B cell (primary cell): ENCODE measurements around the gene TMEM255B. TPM values are rescaled to one million over a fixed set of nuclear protein-coding genes. Genes with fewer than 3 reads are reported as not detected.

Experiments used
- ATAC-seq: fragments of 200-7000 bp; cut with Tn5 transposase; one replicate; pipeline ENCODE4 v1.10.0; 2021; ENCODE audit warnings: low read depth, mild to moderate bottlenecking, moderate number of reproducible peaks, moderate library complexity
- CTCF ChIA-PET: fragments of 350-600 bp; sonication (Branson Sonifier 250); formaldehyde crosslinking; loops from one replicate; lab custom pipeline; 2021; ENCODE audit warnings: antibody characterized with exemption, inconsistent platforms; lab: Charles Lee
- POLR2A ChIA-PET: fragments of 350-600 bp; sonication (Branson Sonifier 250); formaldehyde crosslinking; loops from one replicate; lab custom pipeline; 2021; ENCODE audit warnings: antibody characterized with exemption; lab: Charles Lee
- DNase-seq: peaks from one replicate; pipeline ENCODE4 v3.0.0; 2013
- H2AFZ ChIP-seq: 2 replicates; pipeline ENCODE4 v1.6.1; 2012; ENCODE audit warnings: mild to moderate bottlenecking, low read depth, low read length; ENCODE audit not compliant: insufficient read depth, poor library complexity, severe bottlenecking
- H3K27ac ChIP-seq, 2 donors: 1 replicate in 1 of 2; 2 replicates in 1 of 2; pipeline ENCODE4 v1.5.1; 2012 to 2013; ENCODE audit warnings: low read length in 2 of 2, mild to moderate bottlenecking in 2 of 2, moderate library complexity in 1 of 2
- H3K27me3 ChIP-seq, 4 experiments: fragments of 200-600 bp in 1 of 4; sonication (generic) in 1 of 4; replicated peaks in 1 of 4; 1 replicate in 2 of 4; 2 replicates in 2 of 4; pipeline versions ENCODE4 v1.6.1 to v1.7.0; 2013 to 2016; ENCODE audit warnings: low read length in 3 of 4, mild to moderate bottlenecking in 2 of 4, mixed read lengths in 1 of 4, moderate library complexity in 1 of 4; ENCODE audit not compliant: insufficient read depth in 4 of 4, control insufficient read depth in 3 of 4; ENCODE audit errors: control extremely low read depth in 1 of 4
- H3K36me3 ChIP-seq, 2 experiments: replicated peaks in 1 of 2; 1 replicate in 1 of 2; 2 replicates in 1 of 2; pipeline versions ENCODE4 v1.6.1 to v1.7.1; 2013; ENCODE audit warnings: low read length in 1 of 2; ENCODE audit not compliant: insufficient read depth in 2 of 2, control insufficient read depth in 1 of 2; ENCODE audit errors: control extremely low read depth in 1 of 2, extremely low read depth in 1 of 2
- H3K4me1 ChIP-seq, 2 donors: fragments of 200-600 bp in 1 of 2; sonication (generic) in 1 of 2; 1 replicate in 1 of 2; 2 replicates in 1 of 2; pipeline versions ENCODE4 v1.5.1 to v1.6.1; 2013 to 2017; ENCODE audit warnings: low read length in 2 of 2; ENCODE audit not compliant: control insufficient read depth in 2 of 2, insufficient read depth in 2 of 2
- H3K4me2 ChIP-seq: replicated peaks from 2 replicates; pipeline ENCODE3; 2012; ENCODE audit warnings: mild to moderate bottlenecking, low read depth, low read length; ENCODE audit not compliant: poor library complexity, severe bottlenecking
- H3K4me3 ChIP-seq, 5 experiments: fragments of 200-600 bp in 1 of 5; sonication (generic) in 1 of 5; 1 replicate in 3 of 5; 2 replicates in 2 of 5; pipeline versions ENCODE4 v1.5.1 to v1.7.0; 2011 to 2016; ENCODE audit warnings: low read length in 4 of 5, mild to moderate bottlenecking in 4 of 5, low read depth in 2 of 5, control low read depth in 1 of 5, moderate library complexity in 1 of 5; ENCODE audit not compliant: insufficient read depth in 1 of 5; ENCODE audit errors: control extremely low read depth in 1 of 5, extremely low read depth in 1 of 5
- H3K79me2 ChIP-seq: fragments of 200-600 bp; sonication (generic); one replicate; pipeline ENCODE4 v1.6.0; 2016; ENCODE audit warnings: low read length; ENCODE audit not compliant: control insufficient read depth, insufficient read depth
- H3K9ac ChIP-seq: fragments of 200-600 bp; sonication (generic); 2 replicates; pipeline ENCODE4 v1.6.1; 2017; ENCODE audit warnings: mild to moderate bottlenecking, low read length, moderate library complexity
- H3K9me3 ChIP-seq, 3 donors: one replicate each; pipeline versions ENCODE4 v1.6.1 to v1.7.1; 2013; ENCODE audit warnings: low read length in 2 of 3; ENCODE audit not compliant: control insufficient read depth in 2 of 3, insufficient read depth in 1 of 3; ENCODE audit errors: control extremely low read depth in 1 of 3
- H4K20me1 ChIP-seq: 2 replicates; pipeline ENCODE4 v1.6.0; 2012; ENCODE audit warnings: mild to moderate bottlenecking, low read length; ENCODE audit not compliant: insufficient read depth, control insufficient read depth, poor library complexity, severe bottlenecking
- H3K27ac Mint-ChIP-seq: one replicate; pipeline ENCODE4 v1.8.0; 2021; ENCODE audit warnings: mixed read lengths
- H3K27me3 Mint-ChIP-seq: one replicate; pipeline ENCODE4 v1.8.0; 2021; ENCODE audit warnings: mixed read lengths
- H3K4me1 Mint-ChIP-seq: one replicate; pipeline ENCODE4 v1.8.0; 2021; ENCODE audit warnings: mixed read lengths
- H3K4me3 Mint-ChIP-seq: one replicate; pipeline ENCODE4 v1.8.0; 2021; ENCODE audit warnings: mixed read lengths
- H3K9me3 Mint-ChIP-seq: one replicate; pipeline ENCODE4 v1.8.0; 2022; ENCODE audit warnings: mixed read lengths; ENCODE audit not compliant: insufficient read depth
- CTCF ChIP-seq: fragments of 200-600 bp; IDR thresholded peaks from one replicate; pipeline ENCODE4 v1.8.0; 2022; ENCODE audit warnings: antibody characterized with exemption, mild to moderate bottlenecking
- EZH2 ChIP-seq: IDR thresholded peaks from 2 replicates; pipeline ENCODE4 v1.6.1; 2012; ENCODE audit warnings: borderline replicate concordance, low read depth, mild to moderate bottlenecking, moderate library complexity, low read length; ENCODE audit not compliant: insufficient read depth, poor library complexity, severe bottlenecking
- WGBS: methylation state at CpG from one replicate; pipeline ENCODE4 v1.1.5; 2013; ENCODE audit warnings: missing lambda C conversion rate; ENCODE audit not compliant: insufficient coverage; 5-methylcytosine and 5-hydroxymethylcytosine counted together
- intact Hi-C: fragments of 100-400 bp; cut with micrococcal nuclease; formaldehyde crosslinking; loops from one replicate; pipeline ENCODE4 v1.10.0; 2022
- polyA plus RNA-seq: library from polyadenylated mRNA; depleted of rRNA; stranded (reverse); fragments of >200 nt; gene quantifications from 2 replicates; pipeline ENCODE4 v1.2.3, GENCODE V29; 2012
- total RNA-seq, 2 donors: library from RNA; stranded (reverse); fragments of 120-200 nt in 1 of 2; gene quantifications; 1 replicate in 1 of 2; 2 replicates in 1 of 2; pipeline versions ENCODE4 v1.2.3 to v1.2.4, GENCODE V29; 2013 to 2022

Gene TMEM255B
- total and polyA plus RNA-seq, 2 donors (not counting 1 experiment from before 2014, with no cell fraction given): 2.1 to 8.2 TPM

GRCh38 chr13:113796211-113796963 lies 37.4 kb downstream of the TMEM255B start:
- intact Hi-C loops: no loop called here
- Histone ChIP-seq H2AFZ (no peak overlapping the region), H3K27ac (no peak overlapping the region), H3K4me2 (no peak overlapping the region), H4K20me1 (no peaks in the 10 kb centered on the region), H3K36me3 (no peaks in the 10 kb centered on the region), H3K79me2 (no peaks in the 10 kb centered on the region), H3K27me3 (no peaks in the 10 kb centered on the region), H3K4me3 (no peak overlapping the region), H3K9me3 (peaks cover 0 to 4% (median 0%) of the 10 kb centered on the region in 3 donors), H3K9ac (no peak overlapping the region), H3K4me1 (no peaks in the 10 kb centered on the region)
- Mint-ChIP-seq H3K4me3 (no peak overlapping the region), H3K9me3 (no peaks in the 10 kb centered on the region), H3K27ac (no peak overlapping the region), H3K4me1 (no peaks in the 10 kb centered on the region), H3K27me3 (no peaks in the 10 kb centered on the region)
- TF ChIP-seq EZH2 (no peak), CTCF (no peak)
- POLR2A ChIA-PET: no interaction called here
- DNase-seq: no peak
- CTCF ChIA-PET: no interaction called here
- ATAC-seq: no peak
- 87% methylated on average over 14 of the region's 20 CpGs for WGBS

GRCh38 chr13:113796964-113797676 lies 38.1 kb downstream of the TMEM255B start:
- DNase-seq: no peak
- Histone ChIP-seq H3K79me2 (no peaks in the 10 kb centered on the region), H3K27me3 (no peaks in the 10 kb centered on the region), H3K4me3 (no peak overlapping the region), H3K9ac (no peak overlapping the region), H3K36me3 (no peaks in the 10 kb centered on the region), H3K4me1 (no peaks in the 10 kb centered on the region), H3K27ac (no peak overlapping the region), H3K4me2 (no peak overlapping the region), H2AFZ (no peak overlapping the region), H3K9me3 (peaks cover 0 to 4% (median 0%) of the 10 kb centered on the region in 3 donors), H4K20me1 (no peaks in the 10 kb centered on the region)
- TF ChIP-seq CTCF (no peak), EZH2 (no peak)
- POLR2A ChIA-PET: no interaction called here
- H3K9me3 Mint-ChIP-seq: no peaks in the 10 kb centered on the region
- 94% methylated on average over 28 of the region's 30 CpGs for WGBS
- ATAC-seq: no peak
- no peaks in the 10 kb centered on the region for H3K27me3 Mint-ChIP-seq
- no peak overlapping the region for H3K4me3 Mint-ChIP-seq
- CTCF ChIA-PET: no interaction called here
- no peak overlapping the region for H3K27ac Mint-ChIP-seq
- intact Hi-C loops: no loop called here
- H3K4me1 Mint-ChIP-seq: no peaks in the 10 kb centered on the region
